ENCODE data around the gene CSNK1G1. TPM values are rescaled to one million over a fixed set of nuclear protein-coding genes. Genes with fewer than 3 reads are reported as not detected.

CSNK1G1 gene
- total and polyA plus RNA-seq, 2 of the 8 experiments (the other 6 are each of a cell fraction or from before 2014, with no cell fraction given) = 6.0 to 12.9 TPM

DNA sequence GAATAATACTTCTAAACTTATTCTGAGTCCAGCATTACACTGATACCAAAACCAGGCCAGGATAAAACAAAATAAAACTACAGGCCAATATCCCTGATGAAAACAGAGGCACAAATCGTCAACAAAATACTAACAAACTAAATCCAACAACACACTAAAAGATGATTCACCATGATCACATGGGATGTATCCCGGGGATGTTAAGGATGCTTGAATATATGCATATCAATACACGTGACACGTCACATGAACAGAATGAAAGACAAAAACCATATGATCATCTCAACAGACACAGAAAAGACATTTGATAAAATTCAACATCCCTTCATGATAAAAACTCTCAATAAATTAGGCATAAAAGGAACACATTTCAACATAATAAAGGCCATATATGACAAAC, 91.5 kb downstream of the CSNK1G1 start:
- no peak overlapping the region for H2BK15ac ChIP-seq (ENCODE audit: low read length)
- CTCF ChIA-PET (ENCODE audit: partially characterized antibody) = interaction anchor here (0.6 kb wide), 1 partner anchor 220 kb away, joined by 3 read pairs; no protein-coding TSS in a partner anchor

More for the DNA sequence above, 91.5 kb downstream of the CSNK1G1 start:
- Histone ChIP-seq H3K14ac (ENCODE audit: insufficient read length) (no peak overlapping the region), H4K20me1 (replicated peaks in 1 of 2; ENCODE audit: control insufficient read depth in 1 of 2, insufficient read depth in 2 of 2, low read length in 2 of 2) (no peaks in the 10 kb centered on the region), H3K9me3 (ENCODE audit: insufficient read depth in 2 of 2, low read depth in 1 of 2, low read length in 1 of 2) (peaks cover 2 to 3% of the 10 kb centered on the region in 2 experiments; a peak in 1 of 4 replicates), H3K27me3 (replicated peaks in 1 of 4; ENCODE audit: control insufficient read depth in 3 of 4, extremely low read depth in 1 of 4, insufficient read depth in 3 of 4, low read length in 3 of 4) (no peaks in the 10 kb centered on the region), H3K23me2 (ENCODE audit: low read depth, low read length) (no peaks in the 10 kb centered on the region), H4K5ac (ENCODE audit: insufficient read length, low read depth, low read length) (no peak overlapping the region), H2BK5ac (ENCODE audit: low read depth, low read length) (no peak overlapping the region), H4K8ac (ENCODE audit: extremely low read depth, insufficient read depth, low read length) (no peak overlapping the region), H2BK120ac (replicated peaks; ENCODE audit: low read depth, low read length) (no peak overlapping the region), H3K4ac (replicated peaks; ENCODE audit: insufficient read length, low read depth, low read length) (no peak overlapping the region), H3K18ac (ENCODE audit: extremely low read depth, low read length) (no peak overlapping the region), H3K23ac (ENCODE audit: insufficient read length) (no peak overlapping the region), H3K36me3 (ENCODE audit: control insufficient read depth in 2 of 4, insufficient read depth in 4 of 4, low read length in 3 of 4) (no peaks in the 10 kb centered on the region), H2AK5ac (ENCODE audit: low read depth, low read length) (no peak overlapping the region), H3K4me1 (replicated peaks in 1 of 4; ENCODE audit: control insufficient read depth in 3 of 4, insufficient read depth in 4 of 4, low read length in 3 of 4) (no peaks in the 10 kb centered on the region), H3K79me2 (ENCODE audit: control insufficient read depth in 1 of 2, insufficient read depth in 2 of 2, low read length in 2 of 2) (peaks cover 0 to 6% of the 10 kb centered on the region in 2 experiments; a peak in 2 of 4 replicates), H3K79me1 (ENCODE audit: low read depth, low read length) (no peaks in the 10 kb centered on the region; the same call in 1 of the 2 replicates), H3K56ac (replicated peaks; ENCODE audit: insufficient read length, low read depth, low read length) (no peak overlapping the region), H2BK20ac (ENCODE audit: low read length) (no peak overlapping the region), H2BK12ac (ENCODE audit: low read depth, low read length) (no peak overlapping the region), H3K9ac (replicated peaks in 1 of 4; ENCODE audit: extremely low read depth in 1 of 4, low read depth in 3 of 4, low read length in 3 of 4) (no peak overlapping the region), H3K4me3 (ENCODE audit: extremely low read depth in 1 of 4, insufficient read depth in 2 of 4, low read depth in 3 of 4, low read length in 4 of 4) (no peak overlapping the region), H3K4me2 (ENCODE audit: insufficient read depth in 1 of 2, low read depth in 2 of 2, low read length in 2 of 2) (no peak overlapping the region), H4K91ac (replicated peaks; ENCODE audit: insufficient read length, low read length) (no peak overlapping the region), H2AFZ (ENCODE audit: low read length) (no peak overlapping the region), H3K27ac (ENCODE audit: low read depth, low read length) (no peak overlapping the region)
- FAIRE-seq (no peak), DNase-seq (ENCODE audit: low read depth in 1 of 2, low spot score in 2 of 2) (no peak)
- POLR2A ChIA-PET (ENCODE audit: partially characterized antibody) = interaction anchor here (0.6 kb wide), 1 partner anchor 24 kb away, joined by 3 read pairs; no protein-coding TSS in a partner anchor
- WGBS, 2 experiments (ENCODE audit: extremely low coverage in 1 of 2, insufficient coverage in 1 of 2, insufficient read length in 1 of 2, insufficient replicate concordance in 2 of 2, low coverage in 1 of 2, low lambda C conversion rate in 2 of 2, missing lambda C conversion rate in 1 of 2) = 90% methylated on average over 4 of the region's 4 CpGs; no CpG with 5 or more reads in 1 of the 2 experiments
- TF ChIP-seq EP300 (IDR thresholded peaks at IDR 0.05; ENCODE audit: borderline replicate concordance in 1 of 2, low read depth in 2 of 2, low read length in 2 of 2) = no peak
- TF ChIP-seq POLR2AphosphoS5 (IDR thresholded peaks at IDR 0.05; ENCODE audit: low read depth, low read length) = no peak
- TF ChIP-seq BRCA1 (IDR thresholded peaks at IDR 0.05; ENCODE audit: low read depth, low read length) = no peak
- TF ChIP-seq RNF2 (IDR thresholded peaks at IDR 0.05; ENCODE audit: borderline replicate concordance, low read depth, low read length, missing control alignments, poor library complexity, severe bottlenecking) = no peak
- TF ChIP-seq ASH2L (IDR thresholded peaks at IDR 0.05; ENCODE audit: low read length) = no peak
- no peak for TF ChIP-seq JUND (IDR thresholded peaks at IDR 0.05; ENCODE audit: low read length)
- no peak for TF ChIP-seq MAFK (IDR thresholded peaks at IDR 0.05; ENCODE audit: low read depth, low read length)
- no peak for TF ChIP-seq NRF1 (IDR thresholded peaks at IDR 0.05; ENCODE audit: low read depth, low read length)
